ENCODE results near the gene COL6A3. TPM values are rescaled to one million over a fixed set of nuclear protein-coding genes. Genes with fewer than 3 reads are reported as not detected.

COL6A3 gene
- total RNA-seq, 1 experiment from 2014 or later = 0.81 TPM

DNA sequence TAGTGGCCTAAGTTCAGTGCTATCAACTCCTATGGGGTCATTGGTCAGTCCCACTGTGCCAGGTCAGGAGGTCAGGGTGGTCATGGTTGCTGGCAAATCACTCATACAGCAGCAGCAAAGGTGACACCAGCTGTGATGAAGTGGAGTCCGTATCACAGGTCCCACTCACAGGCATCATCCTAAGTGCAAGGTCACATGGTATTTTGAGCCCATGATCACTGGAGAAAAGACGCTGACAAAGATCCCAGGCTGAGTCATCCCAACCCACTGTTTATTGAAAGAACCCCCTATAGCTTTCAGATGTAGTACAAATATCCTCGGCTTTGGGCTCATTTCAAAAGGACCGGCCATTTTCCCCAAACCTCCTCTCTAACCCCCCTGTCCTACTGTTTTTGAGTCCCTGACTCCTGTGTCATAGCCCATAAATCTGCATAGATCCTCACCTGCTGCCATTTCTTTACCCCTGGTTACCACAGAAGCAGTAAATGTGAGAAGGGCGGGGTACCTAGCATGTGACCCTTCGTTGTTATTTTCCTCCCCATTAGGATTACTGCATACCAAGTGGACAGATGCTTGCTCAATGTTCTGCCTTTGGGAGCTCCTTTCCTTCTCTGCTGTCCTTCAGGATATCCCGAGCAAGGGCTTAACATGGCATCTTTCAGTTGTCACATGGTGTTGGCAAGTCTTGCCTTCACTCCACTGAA lies 107.7 kb downstream of the COL6A3 start:
- H3K4ac ChIP-seq (ENCODE audit: low read depth, low read length) = no peak overlapping the region
- no peaks in the 10 kb centered on the region for H4K20me1 ChIP-seq (ENCODE audit: control insufficient read depth, insufficient read depth, insufficient read length)
- H3T11ph ChIP-seq (ENCODE audit: low read length) = no peak overlapping the region
- Mint-ChIP-seq H3K36me3 (ENCODE audit: insufficient read depth in 1 of 3, low read depth in 3 of 3) (peaks cover 10 to 21% (median 19%) of the 10 kb centered on the region in 3 experiments), H3K4me1 (no peaks in the 10 kb centered on the region), H3K4me3 (no peak overlapping the region), H3K9me3 (peaks cover 27 to 28% of the 10 kb centered on the region in 2 experiments), H3K27ac (no peak overlapping the region), H3K27me3 (ENCODE audit: low read depth) (no peaks in the 10 kb centered on the region; the same call in 1 of the 2 replicates)
- WGBS (ENCODE audit: extremely low coverage, insufficient read length, low lambda C conversion rate) = no CpG with 5 or more reads among the region's 7 CpGs
- no peak overlapping the region for H3K23ac ChIP-seq (ENCODE audit: insufficient read length, low read depth, low read length)
- no peak overlapping the region for H4K8ac ChIP-seq (replicated peaks; ENCODE audit: insufficient read length, low read depth, low read length)
- no peaks in the 10 kb centered on the region for H3K79me2 ChIP-seq (ENCODE audit: insufficient read depth, low read length)
- no peak overlapping the region for H3K18ac ChIP-seq (ENCODE audit: insufficient read length, low read depth, low read length)
- H4K91ac ChIP-seq (ENCODE audit: insufficient read length, low read depth, low read length) = no peak overlapping the region
- H3K4me2 ChIP-seq (ENCODE audit: insufficient read depth, insufficient read length, low read length) = no peak overlapping the region
- H3K9ac ChIP-seq (ENCODE audit: extremely low read depth, insufficient read length, low read length) = no peak overlapping the region
- H3K79me1 ChIP-seq (ENCODE audit: insufficient read depth, low read depth, low read length, poor library complexity, severe bottlenecking) = no peaks in the 10 kb centered on the region
- no peak overlapping the region for H2BK5ac ChIP-seq (ENCODE audit: insufficient read length, low read length)
- no peak overlapping the region for H3K14ac ChIP-seq (ENCODE audit: insufficient read depth, low read length)
- no peak for DNase-seq
- no peak overlapping the region for H2BK12ac ChIP-seq (ENCODE audit: insufficient read length, low read depth, low read length)
- H2AFZ ChIP-seq (ENCODE audit: low read length) = no peak overlapping the region
- no peak overlapping the region for H3K27ac ChIP-seq (ENCODE audit: insufficient read length, low read depth, low read length)
- no peaks in the 10 kb centered on the region; the same call in 1 of the 2 replicates for H3K4me1 ChIP-seq (ENCODE audit: insufficient read depth, low read length)
- no peak overlapping the region for H2BK20ac ChIP-seq (ENCODE audit: low read depth, low read length, poor library complexity, severe bottlenecking)
- H4K5ac ChIP-seq (ENCODE audit: insufficient read length, low read depth, low read length) = no peak overlapping the region
- H3K9me3 ChIP-seq (ENCODE audit: control insufficient read depth, low read depth, low read length) = peaks cover 1% of the 10 kb centered on the region
- H2BK120ac ChIP-seq (ENCODE audit: low read depth, low read length, poor library complexity, severe bottlenecking) = no peak overlapping the region
- H3K56ac ChIP-seq (ENCODE audit: insufficient read length, low read depth, low read length) = no peak overlapping the region
- no peaks in the 10 kb centered on the region for H3K23me2 ChIP-seq (ENCODE audit: insufficient read length, low read depth, low read length, poor library complexity, severe bottlenecking)
- no peak overlapping the region for H2AK5ac ChIP-seq (ENCODE audit: insufficient read length, low read length)
- H2BK15ac ChIP-seq (ENCODE audit: low read depth, low read length) = no peak overlapping the region
- TF ChIP-seq, protein P1, sequence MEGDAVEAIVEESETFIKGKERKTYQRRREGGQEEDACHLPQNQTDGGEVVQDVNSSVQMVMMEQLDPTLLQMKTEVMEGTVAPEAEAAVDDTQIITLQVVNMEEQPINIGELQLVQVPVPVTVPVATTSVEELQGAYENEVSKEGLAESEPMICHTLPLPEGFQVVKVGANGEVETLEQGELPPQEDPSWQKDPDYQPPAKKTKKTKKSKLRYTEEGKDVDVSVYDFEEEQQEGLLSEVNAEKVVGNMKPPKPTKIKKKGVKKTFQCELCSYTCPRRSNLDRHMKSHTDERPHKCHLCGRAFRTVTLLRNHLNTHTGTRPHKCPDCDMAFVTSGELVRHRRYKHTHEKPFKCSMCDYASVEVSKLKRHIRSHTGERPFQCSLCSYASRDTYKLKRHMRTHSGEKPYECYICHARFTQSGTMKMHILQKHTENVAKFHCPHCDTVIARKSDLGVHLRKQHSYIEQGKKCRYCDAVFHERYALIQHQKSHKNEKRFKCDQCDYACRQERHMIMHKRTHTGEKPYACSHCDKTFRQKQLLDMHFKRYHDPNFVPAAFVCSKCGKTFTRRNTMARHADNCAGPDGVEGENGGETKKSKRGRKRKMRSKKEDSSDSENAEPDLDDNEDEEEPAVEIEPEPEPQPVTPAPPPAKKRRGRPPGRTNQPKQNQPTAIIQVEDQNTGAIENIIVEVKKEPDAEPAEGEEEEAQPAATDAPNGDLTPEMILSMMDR (conservative IDR thresholded peaks at IDR 0.05) = no peak
- H3K27me3 ChIP-seq (ENCODE audit: insufficient read depth, low read length) = no peaks in the 10 kb centered on the region

All from H9 (cell line).